Muscle layer of duodenum (tissue), 2 donors: Measurements from ENCODE around the gene LRP5.

Experiments used
- H3K27ac ChIP-seq: one replicate; pipeline ENCODE4 v1.7.0; 2013; ENCODE audit warnings: mild to moderate bottlenecking, low read length
- H3K27me3 ChIP-seq: one replicate; pipeline ENCODE4 v1.7.0; 2013; ENCODE audit warnings: low read depth, mild to moderate bottlenecking, control low read depth, low read length
- H3K36me3 ChIP-seq, 2 donors: one replicate each; pipeline ENCODE4 v1.7.0; 2013; ENCODE audit warnings: low read length in 2 of 2, control low read depth in 1 of 2, mild to moderate bottlenecking in 1 of 2; ENCODE audit not compliant: insufficient read depth in 2 of 2, control insufficient read depth in 1 of 2
- H3K4me1 ChIP-seq, 2 donors: one replicate each; pipeline ENCODE4 v1.7.0; 2013; ENCODE audit warnings: low read length in 2 of 2, mild to moderate bottlenecking in 2 of 2, control low read depth in 1 of 2, moderate library complexity in 1 of 2; ENCODE audit not compliant: insufficient read depth in 2 of 2, control insufficient read depth in 1 of 2
- H3K4me3 ChIP-seq, 2 donors: one replicate each; pipeline ENCODE4 v1.7.0; 2013; ENCODE audit warnings: low read length in 2 of 2, low read depth in 1 of 2, mild to moderate bottlenecking in 1 of 2
- H3K9me3 ChIP-seq, 2 donors: one replicate each; pipeline ENCODE4 v1.7.0; 2013; ENCODE audit warnings: low read length in 2 of 2, control low read depth in 1 of 2, mild to moderate bottlenecking in 1 of 2; ENCODE audit not compliant: control insufficient read depth in 1 of 2
- donor health status: healthy.

The LRP5 gene

DNA sequence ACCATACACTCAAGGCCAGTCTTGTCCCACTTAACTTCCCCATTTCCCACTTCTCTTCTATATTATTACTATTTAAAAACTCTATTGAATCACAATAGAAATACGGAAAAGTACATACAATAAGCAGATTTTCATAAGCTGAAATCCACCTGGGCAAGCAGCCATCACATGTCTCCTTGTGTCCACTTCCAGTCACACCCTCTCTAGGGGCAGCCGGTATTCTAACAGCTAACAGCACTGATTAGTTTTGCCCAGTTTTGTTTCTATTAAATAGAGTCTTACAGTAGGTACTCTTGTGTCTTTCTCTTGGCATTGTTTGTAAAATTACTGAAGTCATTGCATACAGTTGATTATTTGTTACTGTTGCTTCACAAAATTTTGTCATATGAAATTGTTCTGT lies 185.9 kb downstream of the LRP5 start:
- Histone ChIP-seq H3K27ac (no peak overlapping the region), H3K27me3 (no peaks in the 10 kb centered on the region), H3K4me1 (peaks cover 20 to 49% of the 10 kb centered on the region in 2 donors), H3K9me3 (no peaks in the 10 kb centered on the region), H3K36me3 (no peaks in the 10 kb centered on the region), H3K4me3 (no peak overlapping the region)
